GM18868 (cell line): ENCODE results near the gene GSG1L.

Experiments
- ATAC-seq: cut with Tn5 transposase; IDR thresholded peaks from one replicate; pipeline ENCODE4 v1.9.1; 2021; ENCODE audit warnings: mild to moderate bottlenecking, moderate library complexity; ENCODE audit not compliant: unreplicated experiment

Gene GSG1L

GRCh38 chr16:27764869-27765675 is 298.4 kb downstream of the GSG1L start:
- no peak for ATAC-seq

- ATAC-seq, result no peak
Observed at GRCh38 chr16:27764427-27764826, 299.1 kb downstream of the GSG1L start.

GRCh38 chr16:27762441-27762840 is 301.1 kb downstream of the GSG1L start:
- no peak for ATAC-seq

DNA sequence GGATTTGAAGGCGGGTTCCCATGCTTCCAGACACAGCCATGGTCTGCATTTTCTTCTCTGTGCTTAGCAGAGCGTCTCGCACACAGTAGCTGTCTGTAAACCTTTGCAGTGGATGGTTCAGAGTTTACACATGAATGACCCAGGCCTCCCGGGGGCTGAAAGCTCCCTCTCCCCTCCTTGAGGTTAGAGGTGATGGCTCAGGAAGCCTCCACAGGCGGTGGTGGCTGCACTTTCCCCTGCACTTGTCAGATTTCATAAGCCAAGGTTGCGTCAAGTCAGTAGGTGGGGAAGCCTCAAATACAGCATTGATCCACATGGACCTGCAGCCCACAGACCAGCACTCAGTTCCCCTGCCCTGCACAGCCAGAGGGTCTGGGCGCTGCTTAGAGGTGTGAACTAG is 301.7 kb downstream of the GSG1L start:
- ATAC-seq, result no peak

DNA sequence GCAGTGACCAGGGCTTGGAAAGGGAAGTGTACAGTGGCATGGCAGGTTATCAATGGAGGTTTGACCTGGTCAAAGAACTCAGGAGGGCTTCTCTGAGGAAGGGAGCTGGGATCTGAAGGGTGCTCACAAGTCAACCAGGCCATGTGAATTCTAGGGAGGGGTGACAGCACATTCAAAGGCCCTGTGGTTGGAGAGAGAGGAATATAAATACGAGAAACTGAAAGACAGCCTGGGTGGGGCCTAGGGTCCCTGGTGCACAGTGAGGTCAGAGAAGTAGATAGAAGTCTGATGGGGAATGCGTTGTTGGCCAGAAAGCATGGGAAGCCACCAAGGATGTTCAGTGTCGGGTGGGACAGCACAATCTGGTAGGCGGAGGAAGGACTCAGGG is 302.7 kb downstream of the GSG1L start:
- ATAC-seq, result no peak

DNA sequence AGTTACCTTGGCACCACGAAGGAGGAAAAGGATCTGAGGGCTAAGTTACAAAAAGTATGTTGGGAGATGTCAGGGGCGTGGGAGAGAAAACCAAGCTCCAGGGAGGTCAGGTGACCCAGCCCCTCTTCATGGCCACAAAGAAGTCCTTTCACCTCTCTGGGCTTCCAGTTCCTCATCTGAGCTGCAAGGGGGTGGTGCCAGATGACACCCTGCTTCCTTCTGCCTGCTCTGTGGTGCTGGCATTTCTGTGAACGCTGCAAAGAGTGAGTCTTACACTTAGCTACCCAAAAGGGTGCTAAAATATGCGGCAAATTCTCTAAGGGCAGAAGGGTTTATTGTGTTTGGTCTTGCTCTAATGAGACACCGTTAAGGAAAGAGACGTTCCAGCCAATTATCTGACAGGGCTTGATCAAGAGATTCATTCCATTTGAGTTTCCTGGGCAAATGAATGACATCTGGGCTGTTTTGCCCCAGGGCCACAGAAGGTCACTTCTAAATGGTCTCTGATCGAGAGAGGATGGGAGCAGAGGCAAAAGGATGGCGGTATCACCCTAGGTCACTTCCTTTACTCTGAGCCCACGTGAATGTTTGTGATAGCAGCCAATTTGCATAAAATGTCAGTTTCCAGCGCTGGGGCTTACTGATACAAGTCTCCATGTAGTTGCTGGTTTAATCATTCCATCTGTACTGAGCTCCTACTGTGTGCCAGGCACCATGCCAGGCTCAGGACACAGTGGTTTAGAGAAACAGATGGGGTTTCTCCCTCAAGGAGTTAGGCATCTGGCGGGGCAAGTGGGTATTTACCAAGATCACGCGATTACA is 303.3 kb downstream of the GSG1L start:
- ATAC-seq, result no peak

- no peak for ATAC-seq
Observed at GRCh38 chr16:27759301-27759871, 304.1 kb downstream of the GSG1L start.

GRCh38 chr16:27758544-27758943 is 305.0 kb downstream of the GSG1L start:
- no peak for ATAC-seq

GRCh38 chr16:27756206-27756970 is 307.1 kb downstream of the GSG1L start:
- ATAC-seq, result no peak

DNA sequence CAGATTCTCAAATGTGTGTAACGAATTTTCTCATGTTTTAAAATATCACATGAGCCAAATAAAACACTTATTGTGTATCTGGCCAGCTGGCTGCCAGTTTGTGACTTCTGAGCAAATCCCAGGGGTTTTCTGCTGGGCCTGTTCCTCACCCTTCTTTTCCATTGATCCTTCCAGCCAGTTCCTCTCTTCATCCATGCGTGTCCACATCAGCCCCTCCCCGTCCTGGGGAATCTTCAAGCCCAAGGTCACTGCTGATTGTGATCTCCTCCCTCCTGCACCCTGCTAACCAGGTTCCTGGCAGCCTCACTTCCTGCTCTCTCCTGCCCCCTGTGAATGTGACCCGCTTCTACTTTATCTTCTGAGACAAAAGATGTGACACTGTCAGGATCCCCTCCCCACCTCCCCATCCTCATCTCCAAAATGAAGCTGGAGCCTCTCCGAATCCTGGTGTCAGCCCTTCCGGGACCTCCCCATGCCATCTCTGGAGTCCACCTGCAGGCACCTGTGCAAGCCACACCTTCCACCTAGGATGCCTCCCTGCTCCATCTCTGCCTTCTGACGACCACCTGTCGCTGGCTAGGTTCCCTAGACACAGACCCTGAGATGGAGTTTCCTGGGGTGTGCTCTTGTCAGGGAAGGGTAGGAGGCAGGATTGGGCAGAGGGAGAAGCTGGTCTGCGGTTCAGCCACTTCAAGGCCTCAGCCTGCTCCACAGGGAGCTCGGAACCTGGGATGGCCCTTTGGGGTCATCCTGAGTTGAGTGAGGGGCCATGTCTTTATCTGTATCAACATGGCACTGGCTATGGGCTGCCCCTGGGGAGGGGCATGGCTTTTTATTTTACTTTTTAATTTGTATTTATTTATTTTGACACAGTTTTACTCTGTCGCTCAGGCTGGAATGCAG is 308.5 kb downstream of the GSG1L start:
- no peak for ATAC-seq

DNA sequence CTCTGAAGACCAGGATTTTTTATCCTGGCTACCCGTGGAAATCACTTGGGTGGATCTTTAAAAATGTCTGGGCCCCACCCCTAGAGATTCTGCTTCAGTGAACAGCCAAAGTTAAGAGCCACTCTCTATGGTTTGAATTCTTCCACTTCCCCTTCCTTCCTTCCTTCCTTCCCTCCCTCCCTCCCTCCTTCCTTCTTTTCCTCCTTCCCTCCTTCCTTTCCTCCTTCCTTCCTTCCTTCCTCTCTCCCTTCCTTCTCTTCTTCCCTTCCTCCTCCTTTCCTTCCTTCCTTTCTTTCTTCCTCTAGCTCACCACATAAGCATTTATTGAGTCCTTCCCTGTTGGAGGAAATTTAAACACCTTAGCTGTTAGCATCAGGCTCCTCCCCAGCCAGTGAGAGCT is 310.0 kb downstream of the GSG1L start:
- ATAC-seq, result no peak

GRCh38 chr16:27752241-27752640 is 311.3 kb downstream of the GSG1L start:
- no peak for ATAC-seq

DNA sequence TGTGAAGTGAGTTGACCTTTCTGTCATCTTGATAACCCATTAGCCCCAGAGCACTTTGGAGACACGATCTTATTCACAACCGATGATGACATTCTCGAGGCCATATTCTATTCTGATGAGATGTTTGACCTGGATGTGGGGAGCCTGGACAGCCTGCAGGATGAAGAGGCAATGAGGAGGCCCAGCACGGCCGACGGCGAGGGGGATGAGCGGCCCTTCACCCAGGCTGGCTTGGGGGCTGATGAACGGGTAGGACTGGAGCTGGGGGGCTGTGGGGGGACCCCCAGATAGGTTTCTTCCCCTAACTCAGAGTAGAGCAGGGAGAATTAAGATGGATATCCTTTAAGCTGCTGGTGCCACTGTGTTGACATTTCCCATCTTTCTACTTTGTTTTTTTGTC is 311.8 kb downstream of the GSG1L start:
- no peak for ATAC-seq

- ATAC-seq, result no peak
Observed at GRCh38 chr16:27751233-27751632, 312.3 kb downstream of the GSG1L start.

DNA sequence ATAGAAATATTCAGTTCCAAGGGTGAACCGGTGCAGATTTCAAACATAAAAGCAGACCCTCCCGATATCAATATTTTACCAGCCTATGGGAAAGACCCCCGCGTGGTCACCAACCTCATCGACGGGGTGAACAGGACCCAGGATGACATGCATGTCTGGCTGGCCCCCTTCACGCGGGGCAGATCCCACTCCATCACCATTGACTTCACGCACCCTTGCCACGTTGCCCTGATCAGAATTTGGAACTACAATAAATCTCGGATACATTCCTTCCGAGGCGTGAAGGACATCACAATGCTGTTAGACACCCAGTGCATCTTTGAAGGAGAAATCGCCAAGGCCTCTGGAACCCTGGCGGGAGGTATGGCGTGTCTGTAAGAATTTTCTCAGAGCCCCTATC is 313.6 kb downstream of the GSG1L start:
- no peak for ATAC-seq

DNA sequence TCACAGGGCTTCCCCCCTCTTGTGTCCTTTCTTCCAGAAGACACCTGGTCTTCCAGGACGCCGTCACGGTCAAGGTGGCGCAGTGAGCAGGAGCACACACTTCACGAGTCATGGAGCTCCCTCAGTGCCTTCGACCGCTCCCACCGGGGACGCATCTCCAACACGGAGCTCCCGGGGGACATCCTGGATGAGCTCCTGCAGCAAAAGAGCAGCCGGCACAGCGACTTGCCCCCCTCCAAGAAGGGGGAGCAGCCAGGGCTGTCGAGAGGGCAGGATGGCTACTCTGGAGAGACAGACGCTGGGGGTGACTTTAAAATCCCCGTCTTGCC is 314.0 kb downstream of the GSG1L start:
- ATAC-seq, result no peak

- ATAC-seq, result no peak
Observed at GRCh38 chr16:27748868-27749546, 314.5 kb downstream of the GSG1L start.

DNA sequence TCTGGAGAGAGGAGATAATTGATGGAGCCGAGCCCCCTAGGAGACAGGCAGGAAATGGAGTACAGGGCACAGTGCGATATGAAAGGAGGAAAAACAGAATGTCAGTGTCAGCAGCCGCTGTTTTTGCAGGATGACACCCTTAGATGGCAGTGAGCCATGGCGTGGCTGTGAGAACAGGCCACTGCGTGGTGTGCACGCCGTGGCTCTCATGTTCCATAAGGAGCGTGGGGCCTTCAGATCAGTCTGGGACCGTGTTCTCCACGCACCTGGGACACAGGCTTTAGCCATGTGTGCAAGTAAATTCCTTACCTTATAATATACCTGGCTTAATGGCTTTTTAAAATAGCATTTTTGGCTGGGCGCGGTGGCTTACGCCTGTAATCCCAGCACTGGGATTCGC is 315.6 kb downstream of the GSG1L start:
- ATAC-seq, result no peak

DNA sequence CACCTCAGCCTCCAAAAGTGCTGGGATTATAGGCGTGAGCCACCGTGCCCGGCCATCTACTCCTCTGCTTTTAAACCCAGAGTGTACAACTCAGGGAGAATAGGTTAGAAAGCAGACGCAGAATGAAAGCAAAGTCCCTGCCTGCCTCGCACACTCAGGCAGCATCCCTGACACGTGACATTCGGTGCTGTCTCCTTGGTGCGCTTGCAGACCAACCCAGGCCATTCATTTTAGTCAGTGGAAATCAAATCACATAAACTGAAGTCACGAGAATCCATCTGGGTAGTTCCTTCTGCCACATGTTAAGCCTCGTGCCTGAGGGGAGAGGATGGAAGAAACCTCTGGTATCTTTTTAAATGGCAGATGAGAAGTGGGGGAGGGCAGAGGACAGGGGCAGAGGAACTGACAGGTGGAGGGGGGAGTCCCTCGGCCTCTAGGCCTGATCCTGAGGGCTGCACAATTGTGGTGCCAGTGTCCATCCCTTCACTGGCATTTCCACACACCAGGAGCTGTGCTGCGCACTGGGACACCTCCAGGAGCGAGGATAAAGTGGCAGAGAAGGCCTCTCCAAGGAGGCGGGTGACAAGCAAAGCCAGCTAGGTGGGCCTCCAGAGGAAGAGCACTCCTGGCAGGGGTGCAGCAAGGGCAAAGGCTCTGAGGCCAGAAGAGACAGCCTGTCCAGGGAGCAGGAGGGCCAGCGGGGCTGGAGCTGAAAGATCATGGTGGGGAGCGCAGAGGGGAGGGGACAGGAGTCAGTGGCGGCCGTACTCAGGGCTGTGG is 317.2 kb downstream of the GSG1L start:
- no peak for ATAC-seq
